GM19238 (cell line): ENCODE data around the gene THAP8.

ENCODE experiments used
- DNase-seq: peaks from one replicate; pipeline ENCODE4 v3.0.0; 2011; ENCODE audit warnings: low spot score; ENCODE audit not compliant: insufficient read length

Gene THAP8

GRCh38 chr19:35995048-35995993, 58.8 kb downstream of the THAP8 start, which contains the start of gene SDHAF1:
TSS of gene SDHAF1 (plus strand) at chr19:35995188. CDS start at chr19:35995275, 87 bp downstream.
- peak; percentile 94 for DNase-seq

- DNase-seq = no peak
These were observed 60.0 kb downstream of the THAP8 start for GRCh38 chr19:35993923-35994598.

GRCh38 chr19:35992907-35993765, 60.9 kb downstream of the THAP8 start:
- no peak for DNase-seq

- no peak for DNase-seq
These were observed 62.2 kb downstream of the THAP8 start for GRCh38 chr19:35991731-35992450.

GRCh38 chr19:35990771-35991730, 63.0 kb downstream of the THAP8 start:
- DNase-seq = no peak

GRCh38 chr19:35990156-35990555, 63.9 kb downstream of the THAP8 start:
- no peak for DNase-seq

- no peak for DNase-seq
These were observed 65.3 kb downstream of the THAP8 start for GRCh38 chr19:35988824-35989223.

GRCh38 chr19:35987571-35987896, 66.6 kb downstream of the THAP8 start:
- no peak for DNase-seq

- no peak for DNase-seq
These were observed 67.2 kb downstream of the THAP8 start for GRCh38 chr19:35986664-35987570.

GRCh38 chr19:35986111-35986510, 68.0 kb downstream of the THAP8 start:
- no peak for DNase-seq
